K562 (cell line): Measurements from ENCODE around the gene TOM1L2. TPM values are rescaled to one million over a fixed set of nuclear protein-coding genes. Genes with fewer than 3 reads are reported as not detected.
A peak's percentile ranks its signal among the peaks of the same experiment; 100 is the strongest.

ENCODE experiments used
- ATAC-seq: fragments of 200-7000 bp; cut with Tn5 transposase; 3 replicates; pipeline ENCODE4 v1.9.1; 2020; ENCODE audit warnings: moderate library complexity
- BruUV-seq: library from RNA; stranded (reverse); fragments of 400-500 nt; replicated peaks from 2 replicates; lab custom pipeline; 2021; lab: Mats Ljungman, UMichigan
- CTCF ChIA-PET: fragments of 300-600 bp; formaldehyde crosslinking; extraction: SDS; loops from one replicate; lab custom pipeline; 2021; ENCODE audit warnings: low intra/inter-chr PET ratio; lab: Yijun Ruan, JAX
- POLR2A ChIA-PET: fragments of 300-600, 350-650 bp; sonication (Branson Sonifier 250); formaldehyde crosslinking; extraction: SDS; loops from one replicate; lab custom pipeline; 2021; ENCODE audit warnings: antibody characterized with exemption, inconsistent platforms; lab: Yijun Ruan, JAX
- DNase-seq, 4 experiments: peaks; one replicate each; pipeline versions ENCODE4 v3.0.0 to v3.0.0-alpha.2; 2011 to 2018; ENCODE audit warnings: low spot score in 3 of 4, mixed read lengths in 3 of 4; ENCODE audit errors: extremely low read depth in 1 of 4
- FAIRE-seq: peaks from 2 replicates; lab custom pipeline; 2011; peaks lifted over from hg19 to GRCh38; lab: Jason Lieb, UNC
- H2AFZ ChIP-seq: 2 replicates; pipeline ENCODE4 v1.6.0; 2011; ENCODE audit warnings: low read depth, low read length, control low read depth, inconsistent platforms
- H3K27ac ChIP-seq: fragments of 200-600 bp; 3 replicates; pipeline ENCODE4 v1.8.0; 2011; ENCODE audit warnings: low read depth, mild to moderate bottlenecking, control low read depth, inconsistent platforms, low read length, moderate library complexity, mixed read lengths; ENCODE audit errors: extremely low read depth
- H3K27me3 ChIP-seq, 2 experiments: fragments of 300-600 bp in 1 of 2; 2 replicates in 1 of 2; 3 replicates in 1 of 2; pipeline versions ENCODE4 v1.6.0 to v1.8.0; 2011; ENCODE audit warnings: inconsistent platforms in 2 of 2, low read length in 2 of 2, mild to moderate bottlenecking in 1 of 2, mixed read lengths in 1 of 2, moderate library complexity in 1 of 2; ENCODE audit not compliant: control insufficient read depth in 2 of 2, insufficient read depth in 2 of 2
- H3K36me3 ChIP-seq: fragments of 300-600 bp; 3 replicates; pipeline ENCODE4 v1.8.0; 2011; ENCODE audit warnings: mild to moderate bottlenecking, low read length, inconsistent platforms; ENCODE audit not compliant: control insufficient read depth, insufficient read depth
- H3K4me1 ChIP-seq, 2 experiments: fragments of 200-600 bp in 1 of 2; replicated peaks in 1 of 2; 2 replicates in 1 of 2; 3 replicates in 1 of 2; pipeline versions ENCODE4 v1.5.1 to v1.8.0; 2011; ENCODE audit warnings: inconsistent platforms in 2 of 2, low read length in 2 of 2, mild to moderate bottlenecking in 1 of 2, mixed read lengths in 1 of 2, moderate library complexity in 1 of 2; ENCODE audit not compliant: control insufficient read depth in 2 of 2, insufficient read depth in 2 of 2
- H3K4me2 ChIP-seq: 2 replicates; pipeline ENCODE4 v1.6.1; 2011; ENCODE audit warnings: low read length, control low read depth, inconsistent platforms, mixed read lengths; ENCODE audit not compliant: insufficient read depth
- H3K4me3 ChIP-seq: fragments of 200-600 bp; sonication (generic), shearing (Covaris generic); 2 replicates; pipeline ENCODE4 v1.5.1; 2016; ENCODE audit warnings: control low read depth, inconsistent platforms
- H3K79me2 ChIP-seq: fragments of 200-600 bp; 3 replicates; pipeline ENCODE4 v1.8.0; 2011; ENCODE audit warnings: low read length, inconsistent platforms; ENCODE audit not compliant: control insufficient read depth, insufficient read depth
- H3K9ac ChIP-seq, 2 experiments: 2 replicates each; pipeline versions ENCODE4 v1.6.0 to v1.6.1; 2011; ENCODE audit warnings: low read depth in 2 of 2, low read length in 2 of 2, control low read depth in 1 of 2, inconsistent platforms in 1 of 2, mild to moderate bottlenecking in 1 of 2, mixed read lengths in 1 of 2; ENCODE audit not compliant: insufficient read depth in 1 of 2
- H3K9me1 ChIP-seq: one replicate; pipeline ENCODE4 v1.6.0; 2011; ENCODE audit warnings: inconsistent platforms, mild to moderate bottlenecking, low read length, moderate library complexity; ENCODE audit not compliant: control insufficient read depth, insufficient read depth
- H3K9me3 ChIP-seq: replicated peaks from 2 replicates; pipeline ENCODE4 v1.5.1; 2011; ENCODE audit warnings: low read depth, low read length, inconsistent platforms; ENCODE audit not compliant: control insufficient read depth, insufficient read depth
- H4K20me1 ChIP-seq: replicated peaks from 2 replicates; pipeline ENCODE4 v1.6.1; 2011; ENCODE audit warnings: low read length, inconsistent platforms, mixed read lengths; ENCODE audit not compliant: control insufficient read depth, insufficient read depth
- ETV6 ChIP-seq, 3 experiments: fragments of 150-350 bp in 1 of 3; sonication (generic) in 1 of 3; formaldehyde crosslinking in 1 of 3; IDR thresholded peaks; 2 replicates each; pipeline versions ENCODE4 v1.6.1 to v1.8.0; 2014 to 2022; ENCODE audit warnings: borderline replicate concordance in 2 of 3, low read depth in 2 of 3, antibody characterized with exemption in 1 of 3, low read length in 1 of 3, mild to moderate bottlenecking in 1 of 3, missing genetic modification reagents in 1 of 3
- GTF2A2 ChIP-seq: IDR thresholded peaks from 2 replicates; pipeline ENCODE4 v1.6.1; 2016; ENCODE audit warnings: mild to moderate bottlenecking, missing genetic modification characterization, missing compliant biosample characterization
- KAT2B ChIP-seq: IDR thresholded peaks from one replicate; pipeline ENCODE4 v1.6.1; 2012; ENCODE audit warnings: low read depth, mild to moderate bottlenecking, control low read depth, inconsistent platforms, low read length, moderate library complexity
- LARP7 ChIP-seq: fragments of 450-650 bp; IDR thresholded peaks from 2 replicates; pipeline ENCODE4 v1.6.1; 2016
- MCM5 ChIP-seq: fragments of 450-650 bp; IDR thresholded peaks from 2 replicates; pipeline ENCODE4 v1.6.1; 2016; ENCODE audit warnings: low read depth
- PCBP1 ChIP-seq: fragments of 200-400 bp; formaldehyde crosslinking; IDR thresholded peaks from 2 replicates; pipeline ENCODE4 v1.6.1; 2018; ENCODE audit warnings: mild to moderate bottlenecking, low read depth, low read length; ENCODE audit not compliant: poor library complexity, severe bottlenecking
- TAL1 ChIP-seq: fragments of 450-650 bp; IDR thresholded peaks from 2 replicates; pipeline ENCODE4 v1.6.1; 2016; ENCODE audit warnings: mild to moderate bottlenecking
- ZKSCAN3 ChIP-seq: fragments of 250-450 bp; sonication (Bioruptor Pico); IDR thresholded peaks from 2 replicates; pipeline ENCODE4 v1.4.0; 2020
- WGBS: fragments of 100-300 bp; shearing (Covaris generic); methylation state at CpG from one replicate; pipeline ENCODE4 v1.1.6; 2016; ENCODE audit warnings: low coverage, mixed read lengths; ENCODE audit not compliant: insufficient coverage; ENCODE audit errors: missing lambda C conversion rate; 5-methylcytosine and 5-hydroxymethylcytosine counted together
- in situ Hi-C: fragments of 300-500 bp; cut with MboI; formaldehyde crosslinking; loops from 4 replicates; pipeline ENCODE4 v1.15.0; 2018; ENCODE audit warnings: inconsistent platforms, mixed read lengths
- intact Hi-C: fragments of 100-400 bp; cut with micrococcal nuclease; formaldehyde crosslinking; loops from 2 replicates; pipeline ENCODE4 v1.14.2; 2022
- polyA plus RNA-seq, 8 experiments: library from polyadenylated mRNA; depleted of rRNA in 4 of 8; stranded (reverse) in 5 of 8; unstranded in 3 of 8; fragments of >200 nt; fragmentation: Nextera tagmentation in 2 of 8; fragmentation: Illumina TruSeq in 1 of 8; extraction: Ambion mirVana in 2 of 8; extraction: Trizol in 1 of 8; gene quantifications; 2 replicates each; pipeline versions ENCODE4 v1.2.1 to v1.2.3, GENCODE V29; 2011 to 2014; ENCODE audit warnings: inconsistent platforms in 1 of 8, missing spikeins in 1 of 8
- total RNA-seq, 7 experiments: library from RNA; depleted of rRNA in 6 of 7; stranded (reverse); fragments of >200 nt in 6 of 7; fragmentation: Illumina TruSeq in 2 of 7; extraction: Trizol in 2 of 7; gene quantifications; 2 replicates each; pipeline versions ENCODE4 v1.2.1 to v1.2.3, GENCODE V29; 2011 to 2021; ENCODE audit warnings: low replicate concordance in 1 of 7
- TF ChIP-seq, protein P1 (sequence below), 3 experiments: IDR thresholded peaks in 2 of 3; conservative IDR thresholded peaks in 1 of 3; 2 replicates each; pipeline ENCODE4 v1.5.1; 2011 to 2012; ENCODE audit warnings: low read length in 3 of 3, mild to moderate bottlenecking in 3 of 3, control low read depth in 2 of 3, improper control_type of control experiment in 1 of 3, inconsistent platforms in 1 of 3, low read depth in 1 of 3, mixed read lengths in 1 of 3, moderate library complexity in 1 of 3; ENCODE audit not compliant: insufficient read depth in 2 of 3
- TF ChIP-seq, protein P2 (sequence below): fragments of 450-650 bp; IDR thresholded peaks from 2 replicates; pipeline ENCODE4 v1.6.1; 2016; ENCODE audit warnings: antibody characterized with exemption
- TF ChIP-seq, protein P3 (sequence below), 2 experiments: fragments of 450-650 bp in 1 of 2; IDR thresholded peaks; 2 replicates each; pipeline ENCODE4 v1.6.1; 2011 to 2017; ENCODE audit warnings: low read depth in 2 of 2, antibody characterized with exemption in 1 of 2, borderline replicate concordance in 1 of 2, low read length in 1 of 2, mild to moderate bottlenecking in 1 of 2, mixed read lengths in 1 of 2; ENCODE audit not compliant: control insufficient read depth in 1 of 2

Gene TOM1L2
- total and polyA plus RNA-seq, 9 of the 15 experiments (the other 6 are each of a cell fraction or from before 2014, with no cell fraction given), result 0.07 to 6.0 (median 2.5) TPM

DNA sequence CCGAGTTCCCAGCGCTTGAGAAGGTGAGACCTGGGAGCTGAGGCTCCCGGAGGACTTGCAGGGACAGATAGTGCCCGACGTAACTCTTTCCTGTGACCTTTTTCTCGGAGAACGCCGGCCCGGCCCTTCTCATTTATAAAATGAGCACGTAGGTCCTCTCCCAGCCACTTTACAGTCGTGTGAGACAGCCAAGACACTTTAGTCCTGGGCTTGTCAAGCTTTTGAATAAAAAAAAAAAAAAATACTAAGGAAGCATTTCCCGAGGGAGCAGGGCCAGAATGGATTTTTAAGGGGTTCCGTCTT lies 703 bp upstream of the TOM1L2 start (continued):
- TF ChIP-seq, protein P1, sequence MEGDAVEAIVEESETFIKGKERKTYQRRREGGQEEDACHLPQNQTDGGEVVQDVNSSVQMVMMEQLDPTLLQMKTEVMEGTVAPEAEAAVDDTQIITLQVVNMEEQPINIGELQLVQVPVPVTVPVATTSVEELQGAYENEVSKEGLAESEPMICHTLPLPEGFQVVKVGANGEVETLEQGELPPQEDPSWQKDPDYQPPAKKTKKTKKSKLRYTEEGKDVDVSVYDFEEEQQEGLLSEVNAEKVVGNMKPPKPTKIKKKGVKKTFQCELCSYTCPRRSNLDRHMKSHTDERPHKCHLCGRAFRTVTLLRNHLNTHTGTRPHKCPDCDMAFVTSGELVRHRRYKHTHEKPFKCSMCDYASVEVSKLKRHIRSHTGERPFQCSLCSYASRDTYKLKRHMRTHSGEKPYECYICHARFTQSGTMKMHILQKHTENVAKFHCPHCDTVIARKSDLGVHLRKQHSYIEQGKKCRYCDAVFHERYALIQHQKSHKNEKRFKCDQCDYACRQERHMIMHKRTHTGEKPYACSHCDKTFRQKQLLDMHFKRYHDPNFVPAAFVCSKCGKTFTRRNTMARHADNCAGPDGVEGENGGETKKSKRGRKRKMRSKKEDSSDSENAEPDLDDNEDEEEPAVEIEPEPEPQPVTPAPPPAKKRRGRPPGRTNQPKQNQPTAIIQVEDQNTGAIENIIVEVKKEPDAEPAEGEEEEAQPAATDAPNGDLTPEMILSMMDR (IDR thresholded peaks at IDR 0.05 in 2 of 3, conservative IDR thresholded peaks at IDR 0.05 in 1 of 3; ENCODE audit: insufficient read depth in 2 of 3, low read depth in 1 of 3, low read length in 3 of 3), result no peak

DNA sequence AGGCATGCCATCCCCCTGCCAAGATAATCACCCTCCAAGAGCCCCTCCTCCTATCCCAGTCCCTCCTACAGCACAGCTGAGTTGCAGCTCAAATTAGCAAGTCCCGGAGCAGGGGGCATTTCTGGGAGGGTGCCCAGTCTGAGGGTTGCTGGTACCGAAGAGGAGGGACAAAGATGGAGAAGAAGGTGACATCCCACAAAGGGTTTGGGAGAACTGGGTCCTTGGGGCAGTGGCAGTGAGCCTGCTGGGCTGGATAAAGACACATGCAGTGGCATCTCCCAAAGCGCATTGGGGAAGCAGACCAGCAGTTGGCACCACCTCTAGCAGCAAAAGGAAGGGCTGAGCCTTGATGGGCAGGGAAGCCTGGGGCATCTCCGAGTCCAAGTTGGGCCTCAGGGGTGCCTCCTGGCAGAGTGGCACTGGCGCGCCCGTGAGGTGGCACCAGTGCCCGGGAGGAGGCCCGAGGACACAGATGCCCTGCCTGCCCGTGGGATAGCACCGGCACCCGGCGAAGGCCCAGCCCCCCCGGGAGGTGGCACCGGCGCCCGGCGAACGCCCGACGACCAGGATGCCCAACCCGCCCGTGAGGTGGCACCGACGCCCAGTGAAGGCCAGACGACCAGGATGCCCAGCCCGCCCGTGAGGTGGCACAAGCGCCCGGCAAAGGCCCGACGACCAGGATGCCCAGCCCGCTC lies 622 bp downstream of the TOM1L2 start:
- whole genome bisulfite sequencing, result 4% methylated on average over 18 of the region's 33 CpGs
- Histone ChIP-seq H3K36me3 (no peaks in the 10 kb centered on the region), H4K20me1 (no peaks in the 10 kb centered on the region), H3K79me2 (peaks cover 3% of the 10 kb centered on the region; the same call in 1 of the 3 replicates), H3K4me2 (peak overlapping the region; percentile 72), H3K9ac (peak overlapping the region; percentile 59 to 92; a peak in 3 of 4 replicates), H3K9me3 (no peaks in the 10 kb centered on the region), H3K27ac (peak overlapping the region; percentile 52; the same call in 2 of the 3 replicates), H3K4me3 (peak overlapping the region; percentile 70), H2AFZ (peak overlapping the region; percentile 80; the same call in 1 of the 2 replicates), H3K4me1 (peaks cover 10 to 11% of the 10 kb centered on the region in 2 experiments; a peak in 4 of 5 replicates), H3K9me1 (no peaks in the 10 kb centered on the region), H3K27me3 (no peaks in the 10 kb centered on the region)
- DNase-seq, result no peak
- in situ Hi-C loops, result no loop called here
- ChIA-PET POLR2A (interaction anchor here (0.6 to 1.0 kb wide), 3 partner anchors 62 to 400 kb away, joined by 3 to 4 read pairs (median 3); no protein-coding TSS in a partner anchor), CTCF (no interaction called here)
- FAIRE-seq, result no peak
- no peak for ATAC-seq
- no TSS peak for BruUV-seq
- intact Hi-C loops, result no loop called here
- TF ChIP-seq PCBP1, result no peak
- TF ChIP-seq, protein P2, sequence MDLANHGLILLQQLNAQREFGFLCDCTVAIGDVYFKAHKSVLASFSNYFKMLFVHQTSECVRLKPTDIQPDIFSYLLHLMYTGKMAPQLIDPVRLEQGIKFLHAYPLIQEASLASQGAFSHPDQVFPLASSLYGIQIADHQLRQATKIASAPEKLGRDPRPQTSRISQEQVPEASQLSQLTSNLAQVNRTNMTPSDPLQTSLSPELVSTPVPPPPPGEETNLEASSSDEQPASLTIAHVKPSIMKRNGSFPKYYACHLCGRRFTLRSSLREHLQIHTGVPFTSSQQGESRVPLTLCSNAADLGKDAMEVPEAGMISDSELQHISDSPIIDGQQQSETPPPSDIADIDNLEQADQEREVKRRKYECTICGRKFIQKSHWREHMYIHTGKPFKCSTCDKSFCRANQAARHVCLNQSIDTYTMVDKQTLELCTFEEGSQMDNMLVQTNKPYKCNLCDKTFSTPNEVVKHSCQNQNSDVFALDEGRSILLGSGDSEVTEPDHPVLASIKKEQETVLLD, result no peak
- TF ChIP-seq, protein P3, sequence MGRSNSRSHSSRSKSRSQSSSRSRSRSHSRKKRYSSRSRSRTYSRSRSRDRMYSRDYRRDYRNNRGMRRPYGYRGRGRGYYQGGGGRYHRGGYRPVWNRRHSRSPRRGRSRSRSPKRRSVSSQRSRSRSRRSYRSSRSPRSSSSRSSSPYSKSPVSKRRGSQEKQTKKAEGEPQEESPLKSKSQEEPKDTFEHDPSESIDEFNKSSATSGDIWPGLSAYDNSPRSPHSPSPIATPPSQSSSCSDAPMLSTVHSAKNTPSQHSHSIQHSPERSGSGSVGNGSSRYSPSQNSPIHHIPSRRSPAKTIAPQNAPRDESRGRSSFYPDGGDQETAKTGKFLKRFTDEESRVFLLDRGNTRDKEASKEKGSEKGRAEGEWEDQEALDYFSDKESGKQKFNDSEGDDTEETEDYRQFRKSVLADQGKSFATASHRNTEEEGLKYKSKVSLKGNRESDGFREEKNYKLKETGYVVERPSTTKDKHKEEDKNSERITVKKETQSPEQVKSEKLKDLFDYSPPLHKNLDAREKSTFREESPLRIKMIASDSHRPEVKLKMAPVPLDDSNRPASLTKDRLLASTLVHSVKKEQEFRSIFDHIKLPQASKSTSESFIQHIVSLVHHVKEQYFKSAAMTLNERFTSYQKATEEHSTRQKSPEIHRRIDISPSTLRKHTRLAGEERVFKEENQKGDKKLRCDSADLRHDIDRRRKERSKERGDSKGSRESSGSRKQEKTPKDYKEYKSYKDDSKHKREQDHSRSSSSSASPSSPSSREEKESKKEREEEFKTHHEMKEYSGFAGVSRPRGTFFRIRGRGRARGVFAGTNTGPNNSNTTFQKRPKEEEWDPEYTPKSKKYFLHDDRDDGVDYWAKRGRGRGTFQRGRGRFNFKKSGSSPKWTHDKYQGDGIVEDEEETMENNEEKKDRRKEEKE (IDR thresholded peaks at IDR 0.05; ENCODE audit: borderline replicate concordance in 1 of 2, control insufficient read depth in 1 of 2, low read depth in 2 of 2, low read length in 1 of 2), result no peak
- TF ChIP-seq MCM5, result no peak
- TF ChIP-seq TAL1, result no peak
- TF ChIP-seq GTF2A2 (tag), result no peak
- TF ChIP-seq ZKSCAN3 (CRISPR knock-in tag), result no peak
- TF ChIP-seq ETV6 (IDR thresholded peaks at IDR 0.05; ENCODE audit: borderline replicate concordance in 1 of 2, low read depth in 2 of 2, low read length in 1 of 2), result no peak
- no peak for TF ChIP-seq ETV6 (CRISPR knock-in tag; IDR thresholded peaks at IDR 0.05; ENCODE audit: borderline replicate concordance)
- TF ChIP-seq KAT2B, result no peak
- no peak for TF ChIP-seq LARP7
